ENCODE results near the gene TRPV3.

DNA sequence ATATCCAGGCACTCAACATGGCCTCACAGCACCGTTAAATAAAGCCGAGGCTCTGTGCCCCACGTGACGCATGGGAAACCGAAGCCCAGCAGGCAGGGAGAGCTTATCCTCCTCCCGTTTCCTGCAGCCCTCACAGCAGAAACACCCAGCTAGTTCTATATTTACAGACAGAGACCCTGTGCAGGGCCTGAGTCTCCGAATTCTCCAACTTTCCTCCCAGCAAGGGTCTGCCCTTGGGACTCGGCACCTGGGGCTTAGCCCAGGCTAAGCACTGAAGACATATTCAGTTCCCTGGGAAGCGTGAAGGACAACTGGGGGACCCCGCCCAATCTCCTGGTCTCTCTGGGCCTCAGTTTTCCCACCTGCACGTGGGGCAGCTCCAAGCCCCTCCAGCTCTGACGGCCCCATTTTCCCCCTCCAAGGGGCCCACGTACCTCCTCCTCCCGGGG is 29.2 kb downstream of the TRPV3 start:
- TF ChIP-seq, protein P1, sequence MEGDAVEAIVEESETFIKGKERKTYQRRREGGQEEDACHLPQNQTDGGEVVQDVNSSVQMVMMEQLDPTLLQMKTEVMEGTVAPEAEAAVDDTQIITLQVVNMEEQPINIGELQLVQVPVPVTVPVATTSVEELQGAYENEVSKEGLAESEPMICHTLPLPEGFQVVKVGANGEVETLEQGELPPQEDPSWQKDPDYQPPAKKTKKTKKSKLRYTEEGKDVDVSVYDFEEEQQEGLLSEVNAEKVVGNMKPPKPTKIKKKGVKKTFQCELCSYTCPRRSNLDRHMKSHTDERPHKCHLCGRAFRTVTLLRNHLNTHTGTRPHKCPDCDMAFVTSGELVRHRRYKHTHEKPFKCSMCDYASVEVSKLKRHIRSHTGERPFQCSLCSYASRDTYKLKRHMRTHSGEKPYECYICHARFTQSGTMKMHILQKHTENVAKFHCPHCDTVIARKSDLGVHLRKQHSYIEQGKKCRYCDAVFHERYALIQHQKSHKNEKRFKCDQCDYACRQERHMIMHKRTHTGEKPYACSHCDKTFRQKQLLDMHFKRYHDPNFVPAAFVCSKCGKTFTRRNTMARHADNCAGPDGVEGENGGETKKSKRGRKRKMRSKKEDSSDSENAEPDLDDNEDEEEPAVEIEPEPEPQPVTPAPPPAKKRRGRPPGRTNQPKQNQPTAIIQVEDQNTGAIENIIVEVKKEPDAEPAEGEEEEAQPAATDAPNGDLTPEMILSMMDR (IDR thresholded peaks at IDR 0.05), result no peak
- no peak for TF ChIP-seq POLR2A (IDR thresholded peaks at IDR 0.05)
